Loucy (cell line): ENCODE measurements around the gene SDC3.

Source experiments
- EZH2phosphoT487 ChIP-seq: fragments of 200-600 bp; IDR thresholded peaks from 2 replicates; pipeline ENCODE4 v1.6.1; 2018; ENCODE audit warnings: antibody characterized with exemption, mild to moderate bottlenecking, moderate library complexity, borderline replicate concordance
- TF ChIP-seq, protein P1 (sequence below): fragments of 200-600 bp; sonication (generic); conservative IDR thresholded peaks from 2 replicates; pipeline ENCODE4 v1.5.1; 2014; ENCODE audit warnings: mild to moderate bottlenecking, antibody characterized with exemption, low read length

DNA sequence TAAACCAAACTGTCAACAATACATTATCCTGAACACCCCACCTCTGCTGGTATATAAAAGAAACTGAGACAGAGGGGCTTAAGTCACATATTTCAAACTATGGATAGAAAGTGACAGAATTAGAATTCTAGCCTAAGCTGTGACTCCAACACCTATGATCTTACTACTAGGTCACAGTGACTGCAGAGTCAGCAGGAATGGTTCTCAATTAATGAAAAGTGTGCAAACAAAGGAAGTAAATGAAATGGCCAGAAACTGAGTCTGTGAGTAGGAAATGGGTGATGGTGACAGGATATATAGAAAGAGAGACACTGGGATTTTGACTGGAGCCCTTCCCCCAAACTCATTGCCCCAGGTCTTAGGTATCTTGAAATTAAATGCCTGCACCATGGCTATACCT lies 38.7 kb upstream of the SDC3 start:
- TF ChIP-seq, protein P1, sequence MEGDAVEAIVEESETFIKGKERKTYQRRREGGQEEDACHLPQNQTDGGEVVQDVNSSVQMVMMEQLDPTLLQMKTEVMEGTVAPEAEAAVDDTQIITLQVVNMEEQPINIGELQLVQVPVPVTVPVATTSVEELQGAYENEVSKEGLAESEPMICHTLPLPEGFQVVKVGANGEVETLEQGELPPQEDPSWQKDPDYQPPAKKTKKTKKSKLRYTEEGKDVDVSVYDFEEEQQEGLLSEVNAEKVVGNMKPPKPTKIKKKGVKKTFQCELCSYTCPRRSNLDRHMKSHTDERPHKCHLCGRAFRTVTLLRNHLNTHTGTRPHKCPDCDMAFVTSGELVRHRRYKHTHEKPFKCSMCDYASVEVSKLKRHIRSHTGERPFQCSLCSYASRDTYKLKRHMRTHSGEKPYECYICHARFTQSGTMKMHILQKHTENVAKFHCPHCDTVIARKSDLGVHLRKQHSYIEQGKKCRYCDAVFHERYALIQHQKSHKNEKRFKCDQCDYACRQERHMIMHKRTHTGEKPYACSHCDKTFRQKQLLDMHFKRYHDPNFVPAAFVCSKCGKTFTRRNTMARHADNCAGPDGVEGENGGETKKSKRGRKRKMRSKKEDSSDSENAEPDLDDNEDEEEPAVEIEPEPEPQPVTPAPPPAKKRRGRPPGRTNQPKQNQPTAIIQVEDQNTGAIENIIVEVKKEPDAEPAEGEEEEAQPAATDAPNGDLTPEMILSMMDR, result no peak
- TF ChIP-seq EZH2phosphoT487, result no peak
